GM12878 (cell line): ENCODE results near the gene TEC. TPM values are rescaled to one million over a fixed set of nuclear protein-coding genes. Genes with fewer than 3 reads are reported as not detected.

Experiments
- ATAC-seq: fragments of 200-7000 bp; cut with Tn5 transposase; 3 replicates; pipeline ENCODE4 v1.9.1; 2020; ENCODE audit warnings: mild to moderate bottlenecking, moderate library complexity
- BruUV-seq: library from RNA; stranded (reverse); fragments of 400-500 nt; replicated peaks from 2 replicates; lab custom pipeline; 2021; lab: Mats Ljungman, UMichigan
- CTCF ChIA-PET: fragments of 300-600 bp; sonication (Branson Sonifier 250); formaldehyde crosslinking; extraction: SDS; loops from one replicate; lab custom pipeline; 2021; ENCODE audit warnings: inconsistent platforms; lab: Yijun Ruan, JAX
- POLR2A ChIA-PET: fragments of 350-600 bp; formaldehyde crosslinking; extraction: SDS; loops from one replicate; lab custom pipeline; 2021; ENCODE audit warnings: inconsistent platforms; lab: Charles Lee
- RAD21 ChIA-PET: fragments of 300-600 bp; sonication (Branson Sonifier 250); formaldehyde crosslinking; loops from one replicate; lab custom pipeline; 2023; ENCODE audit warnings: antibody characterized with exemption; ENCODE audit not compliant: unreplicated experiment; lab: Charles Lee
- SMC1A ChIA-PET: fragments of 300-600 bp; sonication (Branson Sonifier 250); formaldehyde crosslinking; loops from one replicate; lab custom pipeline; 2023; ENCODE audit not compliant: unreplicated experiment, uncharacterized antibody; lab: Charles Lee
- DNase-seq: peaks from one replicate; pipeline ENCODE4 v3.0.0-alpha.2; 2011; ENCODE audit warnings: low read depth, low spot score
- FAIRE-seq: peaks from 3 replicates; lab custom pipeline; 2011; peaks lifted over from hg19 to GRCh38; lab: Jason Lieb, UNC
- H2AFZ ChIP-seq: 2 replicates; pipeline ENCODE4 v1.6.0; 2011; ENCODE audit warnings: low read depth, low read length, control low read depth; ENCODE audit not compliant: control insufficient read depth
- H3K27ac ChIP-seq: 2 replicates; pipeline ENCODE4 v1.5.1; 2011; ENCODE audit warnings: control low read depth; ENCODE audit not compliant: control insufficient read depth, insufficient read depth
- H3K27me3 ChIP-seq, 2 experiments: replicated peaks in 1 of 2; 2 replicates each; pipeline versions ENCODE4 v1.6.0 to v1.6.1; 2011; ENCODE audit warnings: low read length in 1 of 2; ENCODE audit not compliant: control insufficient read depth in 2 of 2, insufficient read depth in 2 of 2
- H3K36me3 ChIP-seq, 2 experiments: 2 replicates each; pipeline ENCODE4 v1.5.1; 2011; ENCODE audit warnings: low read length in 1 of 2; ENCODE audit not compliant: control insufficient read depth in 2 of 2, insufficient read depth in 2 of 2
- H3K4me1 ChIP-seq: 2 replicates; pipeline ENCODE4 v1.6.1; 2011; ENCODE audit warnings: mild to moderate bottlenecking, low read length, moderate library complexity, mixed read lengths; ENCODE audit not compliant: control insufficient read depth, insufficient read depth
- H3K4me2 ChIP-seq: 2 replicates; pipeline ENCODE4 v1.6.0; 2011; ENCODE audit warnings: control low read depth; ENCODE audit not compliant: control insufficient read depth, insufficient read depth
- H3K4me3 ChIP-seq: fragments of 200-600 bp; sonication (generic); 2 replicates; pipeline ENCODE4 v1.5.1; 2016
- H3K79me2 ChIP-seq: 2 replicates; pipeline ENCODE4 v1.6.0; 2011; ENCODE audit warnings: low read length; ENCODE audit not compliant: control insufficient read depth, insufficient read depth
- H3K9ac ChIP-seq: 2 replicates; pipeline ENCODE4 v1.8.0; 2011; ENCODE audit warnings: low read length, control low read depth, mixed read lengths; ENCODE audit not compliant: control insufficient read depth, insufficient read depth
- H3K9me3 ChIP-seq: replicated peaks from 3 replicates; pipeline ENCODE4 v1.5.1; 2011; ENCODE audit warnings: mild to moderate bottlenecking, low read length; ENCODE audit not compliant: control insufficient read depth, insufficient read depth
- H4K20me1 ChIP-seq: 2 replicates; pipeline ENCODE4 v1.6.0; 2011; ENCODE audit not compliant: control insufficient read depth, insufficient read depth
- CBX5 ChIP-seq: sonication (generic); IDR thresholded peaks from 2 replicates; pipeline ENCODE4 v1.6.1; 2016; ENCODE audit warnings: low read depth, moderate library complexity, mild to moderate bottlenecking, inconsistent platforms
- EP300 ChIP-seq, 2 experiments: fragments of 150-350 bp in 1 of 2; IDR thresholded peaks; 2 replicates each; pipeline ENCODE4 v1.6.1; 2011 to 2012; ENCODE audit warnings: low read depth in 2 of 2, low read length in 2 of 2, borderline replicate concordance in 1 of 2, improper control_type of control experiment in 1 of 2, inconsistent platforms in 1 of 2; ENCODE audit not compliant: control insufficient read depth in 1 of 2
- HDGF ChIP-seq: fragments of 450-650 bp; IDR thresholded peaks from 2 replicates; pipeline ENCODE4 v1.6.1; 2016; ENCODE audit warnings: antibody characterized with exemption
- JUND ChIP-seq: IDR thresholded peaks from 2 replicates; pipeline ENCODE4 v1.6.1; 2012; ENCODE audit warnings: low read depth, mild to moderate bottlenecking, low read length, improper control_type of control experiment, moderate library complexity
- KAT2A ChIP-seq: conservative IDR thresholded peaks from 2 replicates; pipeline ENCODE4 v1.6.1; 2011; ENCODE audit warnings: low read depth, low read length; ENCODE audit not compliant: control insufficient read depth
- KDM1A ChIP-seq: fragments of 200-600 bp; sonication (generic); IDR thresholded peaks from 2 replicates; pipeline ENCODE4 v1.6.1; 2016; ENCODE audit warnings: borderline replicate concordance
- PAX8 ChIP-seq: fragments of 450-650 bp; IDR thresholded peaks from 2 replicates; pipeline ENCODE4 v1.6.1; 2017; ENCODE audit warnings: mild to moderate bottlenecking, moderate library complexity
- PKNOX1 ChIP-seq: fragments of 450-650 bp; IDR thresholded peaks from 2 replicates; pipeline ENCODE4 v1.6.1; 2016; ENCODE audit warnings: mild to moderate bottlenecking
- POLR2A ChIP-seq: IDR thresholded peaks from 2 replicates; pipeline ENCODE4 v1.6.1; 2011; ENCODE audit warnings: low read depth, mild to moderate bottlenecking, low read length
- RAD21 ChIP-seq: IDR thresholded peaks from 2 replicates; pipeline ENCODE4 v1.6.1; 2011; ENCODE audit warnings: mild to moderate bottlenecking, low read depth, low read length, moderate library complexity; ENCODE audit not compliant: insufficient read depth
- RB1 ChIP-seq: fragments of 450-650 bp; formaldehyde crosslinking; IDR thresholded peaks from 2 replicates; pipeline ENCODE4 v1.6.1; 2017; ENCODE audit warnings: mild to moderate bottlenecking, borderline replicate concordance
- RBBP5 ChIP-seq: fragments of 200-600 bp; sonication (generic); conservative IDR thresholded peaks from 2 replicates; pipeline ENCODE4 v1.6.1; 2016
- RFX5 ChIP-seq: IDR thresholded peaks from 2 replicates; pipeline ENCODE4 v1.6.1; 2011; ENCODE audit warnings: low read depth, low read length, improper control_type of control experiment
- RUNX3 ChIP-seq: IDR thresholded peaks from 2 replicates; pipeline ENCODE4 v1.6.1; 2012; ENCODE audit warnings: low read length, inconsistent platforms
- SRF ChIP-seq, 2 experiments: IDR thresholded peaks; 2 replicates each; pipeline ENCODE4 v1.6.1; 2011; ENCODE audit warnings: low read depth in 2 of 2, low read length in 2 of 2, mild to moderate bottlenecking in 1 of 2, moderate library complexity in 1 of 2
- STAT3 ChIP-seq: IDR thresholded peaks from 2 replicates; pipeline ENCODE4 v1.6.1; 2011; ENCODE audit warnings: low read depth, low read length, improper control_type of control experiment
- USF2 ChIP-seq: IDR thresholded peaks from 2 replicates; pipeline ENCODE4 v1.6.1; 2011; ENCODE audit warnings: low read depth, low read length, improper control_type of control experiment, borderline replicate concordance
- YY1 ChIP-seq: IDR thresholded peaks from 2 replicates; pipeline ENCODE4 v1.6.1; 2011; ENCODE audit warnings: low read depth, mild to moderate bottlenecking, low read length
- ZNF24 ChIP-seq: fragments of 450-650 bp; IDR thresholded peaks from 2 replicates; pipeline ENCODE4 v1.6.1; 2017; ENCODE audit warnings: antibody characterized with exemption, mild to moderate bottlenecking
- WGBS: methylation state at CpG from one replicate; pipeline ENCODE4 v1.1.6; 2016; ENCODE audit warnings: low lambda C conversion rate; ENCODE audit not compliant: insufficient replicate concordance, insufficient coverage; ENCODE audit errors: missing lambda C conversion rate; 5-methylcytosine and 5-hydroxymethylcytosine counted together
- in situ Hi-C: fragments of 300-500 bp; cut with MboI; formaldehyde crosslinking; loops from 9 replicates; pipeline ENCODE4 v1.14.3; 2018; ENCODE audit warnings: mixed read lengths
- intact Hi-C: fragments of 100-400 bp; cut with micrococcal nuclease; formaldehyde crosslinking; loops from one replicate; pipeline ENCODE4 v1.14.2; 2022; ENCODE audit not compliant: unreplicated experiment
- polyA plus RNA-seq, 11 experiments: library from polyadenylated mRNA; depleted of rRNA in 4 of 11; unstranded in 6 of 11; stranded (reverse) in 5 of 11; fragments of >200 nt; fragmentation: Nextera tagmentation in 4 of 11; fragmentation: Illumina TruSeq in 1 of 11; extraction: Ambion mirVana in 4 of 11; extraction: Trizol in 1 of 11; gene quantifications; 1 replicate in 1 of 11; 2 replicates in 10 of 11; pipeline versions ENCODE4 v1.2.1 to v1.2.3, GENCODE V29; 2011 to 2016; ENCODE audit warnings: inconsistent platforms in 2 of 11, missing spikeins in 2 of 11, low read depth in 1 of 11
- total RNA-seq, 4 experiments: library from RNA; depleted of rRNA in 3 of 4; stranded (reverse); fragments of >200 nt in 3 of 4; fragmentation: Illumina TruSeq in 1 of 4; extraction: Trizol in 1 of 4; gene quantifications; 2 replicates each; pipeline versions ENCODE4 v1.2.1 to v1.2.3, GENCODE V29; 2013 to 2021
- TF ChIP-seq, protein P1 (sequence below): fragments of 450-650 bp; IDR thresholded peaks from 2 replicates; pipeline ENCODE4 v1.6.1; 2017; ENCODE audit warnings: mild to moderate bottlenecking, low read depth, inconsistent platforms; ENCODE audit not compliant: poor library complexity, severe bottlenecking
- TF ChIP-seq, protein P2 (sequence below): fragments of 450-650 bp; IDR thresholded peaks from 2 replicates; pipeline ENCODE4 v1.6.1; 2016; ENCODE audit warnings: mild to moderate bottlenecking

The TEC gene
- total and polyA plus RNA-seq, 10 of the 15 experiments (the other 5 are each of a cell fraction or from before 2014, with no cell fraction given), result 7.4 to 27.2 (median 17.1) TPM

DNA sequence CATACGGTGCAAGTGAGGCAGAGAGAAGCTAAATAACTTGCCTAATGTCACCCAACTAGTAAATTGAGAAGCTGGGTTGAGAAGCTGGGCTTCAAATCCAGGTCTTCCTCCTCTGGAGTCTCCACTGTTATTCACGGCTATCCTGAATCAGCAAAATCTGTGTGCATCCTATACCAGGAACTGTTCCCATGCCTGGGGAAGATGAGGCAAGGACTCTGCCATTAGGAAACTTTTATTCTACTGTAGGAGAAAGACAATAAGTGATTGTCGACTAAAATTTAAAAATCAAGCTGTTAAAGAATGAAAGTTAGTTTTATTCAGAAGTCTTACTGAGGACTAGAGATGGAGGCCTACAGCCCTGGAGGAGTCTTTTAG lies 872 bp upstream of the TEC start:
- RAD21 ChIA-PET, result interaction anchor here (0.6 to 2.9 kb wide), 9 partner anchors 25 to 143 kb away, joined by 3 to 21 read pairs (median 5); no protein-coding TSS in a partner anchor
- no TSS peak for BruUV-seq
- SMC1A ChIA-PET, result interaction anchor here (0.8 to 2.5 kb wide), 19 partner anchors 8 to 143 kb away, joined by 3 to 17 read pairs (median 5); no protein-coding TSS in a partner anchor
- in situ Hi-C loops (no loop called here), intact Hi-C loops (loop anchor here (2.0 kb wide), 1 partner anchor 60 kb away; no protein-coding TSS in a partner anchor)
- POLR2A ChIA-PET, result interaction anchor here (0.6 to 1.8 kb wide), 11 partner anchors 10 to 224 kb away, joined by 3 to 9 read pairs (median 5); no protein-coding TSS in a partner anchor
- ATAC-seq (no peak), DNase-seq (no peak), FAIRE-seq (no peak)
- H3K36me3 ChIP-seq, result no peaks in the 10 kb centered on the region; a peak in 1 of 4 replicates
- peak overlapping the region; percentile 88 for H2AFZ ChIP-seq
- no peaks in the 10 kb centered on the region for H3K27me3 ChIP-seq
- peak overlapping the region; percentile 95 for H3K4me2 ChIP-seq
- peaks cover 18% of the 10 kb centered on the region for H3K4me1 ChIP-seq
- peak overlapping the region; percentile 65 for H3K4me3 ChIP-seq
- CTCF ChIA-PET, result interaction anchor here (0.6 to 2.0 kb wide), 12 partner anchors 20 to 143 kb away, joined by 3 to 10 read pairs (median 4); no protein-coding TSS in a partner anchor
- WGBS, result 33% methylated on average over 3 of the region's 3 CpGs
- peaks cover 1% of the 10 kb centered on the region; the same call in 1 of the 3 replicates for H3K9me3 ChIP-seq
- H3K79me2 ChIP-seq, result peaks cover 49% of the 10 kb centered on the region
- H3K9ac ChIP-seq, result peak overlapping the region; percentile 79
- H3K27ac ChIP-seq, result peak overlapping the region; percentile 88
- H4K20me1 ChIP-seq, result no peaks in the 10 kb centered on the region
- TF ChIP-seq JUND (no peak), POLR2A (no peak), CBX5 (no peak), HDGF (no peak), ZNF24 (no peak), EP300 (IDR thresholded peaks at IDR 0.05; ENCODE audit: borderline replicate concordance in 1 of 2, control insufficient read depth in 1 of 2, low read depth in 2 of 2, low read length in 2 of 2) (no peak), RBBP5 (no peak), YY1 (no peak), RFX5 (no peak), USF2 (no peak), KAT2A (no peak), PAX8 (no peak), RB1 (no peak), PKNOX1 (no peak), RAD21 (no peak), STAT3 (no peak), SRF (IDR thresholded peaks at IDR 0.05; ENCODE audit: low read depth in 2 of 2, low read length in 2 of 2) (no peak), RUNX3 (no peak), KDM1A (no peak)
- TF ChIP-seq, protein P1, sequence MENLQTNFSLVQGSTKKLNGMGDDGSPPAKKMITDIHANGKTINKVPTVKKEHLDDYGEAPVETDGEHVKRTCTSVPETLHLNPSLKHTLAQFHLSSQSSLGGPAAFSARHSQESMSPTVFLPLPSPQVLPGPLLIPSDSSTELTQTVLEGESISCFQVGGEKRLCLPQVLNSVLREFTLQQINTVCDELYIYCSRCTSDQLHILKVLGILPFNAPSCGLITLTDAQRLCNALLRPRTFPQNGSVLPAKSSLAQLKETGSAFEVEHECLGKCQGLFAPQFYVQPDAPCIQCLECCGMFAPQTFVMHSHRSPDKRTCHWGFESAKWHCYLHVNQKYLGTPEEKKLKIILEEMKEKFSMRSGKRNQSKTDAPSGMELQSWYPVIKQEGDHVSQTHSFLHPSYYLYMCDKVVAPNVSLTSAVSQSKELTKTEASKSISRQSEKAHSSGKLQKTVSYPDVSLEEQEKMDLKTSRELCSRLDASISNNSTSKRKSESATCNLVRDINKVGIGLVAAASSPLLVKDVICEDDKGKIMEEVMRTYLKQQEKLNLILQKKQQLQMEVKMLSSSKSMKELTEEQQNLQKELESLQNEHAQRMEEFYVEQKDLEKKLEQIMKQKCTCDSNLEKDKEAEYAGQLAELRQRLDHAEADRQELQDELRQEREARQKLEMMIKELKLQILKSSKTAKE, result peak; percentile 3
- TF ChIP-seq, protein P2, sequence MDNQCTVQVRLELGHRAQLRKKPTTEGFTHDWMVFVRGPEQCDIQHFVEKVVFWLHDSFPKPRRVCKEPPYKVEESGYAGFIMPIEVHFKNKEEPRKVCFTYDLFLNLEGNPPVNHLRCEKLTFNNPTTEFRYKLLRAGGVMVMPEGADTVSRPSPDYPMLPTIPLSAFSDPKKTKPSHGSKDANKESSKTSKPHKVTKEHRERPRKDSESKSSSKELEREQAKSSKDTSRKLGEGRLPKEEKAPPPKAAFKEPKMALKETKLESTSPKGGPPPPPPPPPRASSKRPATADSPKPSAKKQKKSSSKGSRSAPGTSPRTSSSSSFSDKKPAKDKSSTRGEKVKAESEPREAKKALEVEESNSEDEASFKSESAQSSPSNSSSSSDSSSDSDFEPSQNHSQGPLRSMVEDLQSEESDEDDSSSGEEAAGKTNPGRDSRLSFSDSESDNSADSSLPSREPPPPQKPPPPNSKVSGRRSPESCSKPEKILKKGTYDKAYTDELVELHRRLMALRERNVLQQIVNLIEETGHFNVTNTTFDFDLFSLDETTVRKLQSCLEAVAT, result no peak
